SK-N-SH (cell line): ENCODE data around the gene NKX2-3. TPM values are rescaled to one million over a fixed set of nuclear protein-coding genes. Genes with fewer than 3 reads are reported as not detected.

ENCODE experiments used
- CTCF ChIA-PET: fragments of 300-600, 350-600 bp; formaldehyde crosslinking; extraction: SDS; loops from one replicate; lab custom pipeline; 2021; lab: Yijun Ruan, JAX
- POLR2A ChIA-PET: fragments of 350-600 bp; sonication (Branson Sonifier 250); formaldehyde crosslinking; extraction: SDS; loops from one replicate; lab custom pipeline; 2020; ENCODE audit warnings: antibody characterized with exemption, inconsistent platforms; lab: Yijun Ruan, JAX
- DNase-seq: peaks from one replicate; pipeline ENCODE4 v3.0.0; 2012
- H2AFZ ChIP-seq: fragments of 200-600 bp; sonication (generic); 2 replicates; pipeline ENCODE4 v1.8.1; 2016; ENCODE audit warnings: antibody characterized with exemption, mild to moderate bottlenecking, low read depth
- H3F3A ChIP-seq: fragments of 200-600 bp; sonication (generic); replicated peaks from 2 replicates; pipeline ENCODE3; 2016; ENCODE audit warnings: antibody characterized with exemption, mild to moderate bottlenecking; ENCODE audit not compliant: insufficient read depth
- H3K27ac ChIP-seq, 2 experiments: fragments of 200-500 bp in 1 of 2; fragments of 200-600 bp in 1 of 2; sonication (Bioruptor generic) in 1 of 2; sonication (generic), shearing (Covaris generic) in 1 of 2; 2 replicates each; pipeline versions ENCODE4 v1.5.1 to v1.6.1; 2014 to 2016; ENCODE audit warnings: low read depth in 2 of 2, inconsistent platforms in 1 of 2, low read length in 1 of 2, mild to moderate bottlenecking in 1 of 2, mixed read lengths in 1 of 2
- H3K27me3 ChIP-seq: fragments of 200-600 bp; sonication (generic), shearing (Covaris generic); 2 replicates; pipeline ENCODE4 v1.6.1; 2016; ENCODE audit warnings: mixed run types; ENCODE audit not compliant: insufficient read depth
- H3K36me3 ChIP-seq, 2 experiments: fragments of 200-500 bp in 1 of 2; fragments of 200-600 bp in 1 of 2; sonication (Bioruptor generic) in 1 of 2; sonication (generic) in 1 of 2; replicated peaks in 1 of 2; 2 replicates each; pipeline versions ENCODE3 to v1.5.1; 2014 to 2016; ENCODE audit warnings: low read length in 1 of 2, mild to moderate bottlenecking in 1 of 2; ENCODE audit not compliant: insufficient read depth in 2 of 2, control insufficient read depth in 1 of 2
- H3K4me1 ChIP-seq, 2 experiments: fragments of 200-500 bp in 1 of 2; fragments of 200-600 bp in 1 of 2; sonication (Bioruptor generic) in 1 of 2; sonication (generic), shearing (Covaris generic) in 1 of 2; 2 replicates each; pipeline versions ENCODE4 v1.5.1 to v1.6.1; 2014 to 2016; ENCODE audit warnings: low read depth in 1 of 2, low read length in 1 of 2, mixed run types in 1 of 2; ENCODE audit not compliant: insufficient read depth in 2 of 2, control insufficient read depth in 1 of 2
- H3K4me2 ChIP-seq: fragments of 200-600 bp; sonication (generic), shearing (Covaris generic); 2 replicates; pipeline ENCODE4 v1.6.1; 2017; ENCODE audit warnings: mixed run types
- H3K4me3 ChIP-seq, 2 experiments: fragments of 200-500 bp in 1 of 2; fragments of 200-600 bp in 1 of 2; sonication (Bioruptor generic) in 1 of 2; sonication (generic), shearing (Covaris generic) in 1 of 2; 2 replicates each; pipeline versions ENCODE4 v1.5.1 to v1.8.1; 2014 to 2016; ENCODE audit warnings: low read depth in 2 of 2, inconsistent platforms in 1 of 2, low read length in 1 of 2, mild to moderate bottlenecking in 1 of 2, mixed read lengths in 1 of 2, moderate library complexity in 1 of 2
- H3K79me2 ChIP-seq: fragments of 200-600 bp; sonication (generic); 2 replicates; pipeline ENCODE4 v1.8.1; 2017; ENCODE audit warnings: mild to moderate bottlenecking; ENCODE audit not compliant: insufficient read depth
- H3K9ac ChIP-seq: fragments of 200-600 bp; sonication (generic); 2 replicates; pipeline ENCODE4 v1.6.1; 2017; ENCODE audit warnings: mixed run types
- H3K9me2 ChIP-seq: fragments of 200-600 bp; sonication (generic); 2 replicates; pipeline ENCODE4 v1.6.1; 2017; ENCODE audit warnings: mixed run types
- H3K9me3 ChIP-seq: fragments of 200-600 bp; sonication (generic); 2 replicates; pipeline ENCODE4 v1.6.1; 2017; ENCODE audit warnings: mixed run types, mild to moderate bottlenecking, moderate library complexity
- H4K20me1 ChIP-seq: fragments of 200-600 bp; sonication (generic); 2 replicates; pipeline ENCODE4 v1.6.1; 2017; ENCODE audit warnings: mild to moderate bottlenecking, mixed run types; ENCODE audit not compliant: insufficient read depth
- CHD2 ChIP-seq: fragments of 150-350 bp; IDR thresholded peaks from 2 replicates; pipeline ENCODE4 v1.6.1; 2018; ENCODE audit warnings: low read length; ENCODE audit not compliant: partially characterized antibody
- CTCF ChIP-seq: fragments of 200-600 bp; sonication (generic); IDR thresholded peaks from 2 replicates; pipeline ENCODE4 v1.6.1; 2017; ENCODE audit warnings: antibody characterized with exemption, mild to moderate bottlenecking, moderate library complexity
- FOXJ3 ChIP-seq: sonication (generic); formaldehyde crosslinking; IDR thresholded peaks from 2 replicates; pipeline ENCODE4 v1.5.1; 2020; ENCODE audit warnings: mild to moderate bottlenecking, missing genetic modification reagents
- MAX ChIP-seq: IDR thresholded peaks from 2 replicates; pipeline ENCODE4 v1.4.0; 2012; ENCODE audit warnings: low read depth
- MEF2A ChIP-seq: IDR thresholded peaks from 2 replicates; pipeline ENCODE4 v1.4.0; 2012; ENCODE audit warnings: low read depth, borderline replicate concordance
- NRF1 ChIP-seq: IDR thresholded peaks from 2 replicates; pipeline ENCODE4 v1.6.1; 2012; ENCODE audit warnings: low read depth, mild to moderate bottlenecking, low read length
- RAD21 ChIP-seq: IDR thresholded peaks from 2 replicates; pipeline ENCODE4 v1.6.1; 2012; ENCODE audit warnings: mild to moderate bottlenecking, low read length
- RCOR1 ChIP-seq: fragments of 150-350 bp; IDR thresholded peaks from 2 replicates; pipeline ENCODE4 v1.6.1; 2017; ENCODE audit warnings: antibody characterized with exemption, low read length
- RFX5 ChIP-seq: IDR thresholded peaks from 2 replicates; pipeline ENCODE4 v1.6.1; 2012; ENCODE audit warnings: mild to moderate bottlenecking, improper control_type of control experiment, low read length
- SIN3A ChIP-seq: IDR thresholded peaks from 2 replicates; pipeline ENCODE4 v1.6.1; 2012; ENCODE audit warnings: low read depth, mild to moderate bottlenecking, low read length, moderate library complexity, borderline replicate concordance
- TAF1 ChIP-seq: IDR thresholded peaks from 2 replicates; pipeline ENCODE4 v1.6.1; 2012; ENCODE audit warnings: low read depth, mild to moderate bottlenecking, low read length, moderate library complexity, borderline replicate concordance
- TCF12 ChIP-seq: IDR thresholded peaks from 2 replicates; pipeline ENCODE4 v1.4.0; 2012
- TEAD4 ChIP-seq: IDR thresholded peaks from 2 replicates; pipeline ENCODE4 v1.4.0; 2012; ENCODE audit warnings: mild to moderate bottlenecking, borderline replicate concordance; ENCODE audit not compliant: insufficient read depth
- USF1 ChIP-seq: IDR thresholded peaks from 2 replicates; pipeline ENCODE4 v1.4.0; 2012; ENCODE audit warnings: low read depth, borderline replicate concordance
- USF2 ChIP-seq: fragments of 150-350 bp; IDR thresholded peaks from 2 replicates; pipeline ENCODE4 v1.6.1; 2017; ENCODE audit warnings: antibody characterized with exemption, low read length, low read depth, borderline replicate concordance
- YY1 ChIP-seq: IDR thresholded peaks from 2 replicates; pipeline ENCODE4 v1.4.0; 2012; ENCODE audit warnings: low read depth, mild to moderate bottlenecking
- ZBTB33 ChIP-seq: IDR thresholded peaks from 2 replicates; pipeline ENCODE4 v1.4.0; 2012; ENCODE audit warnings: low read depth, borderline replicate concordance
- WGBS: methylation state at CpG from one replicate; pipeline ENCODE4 v1.1.6; 2017; ENCODE audit warnings: low lambda C conversion rate; 5-methylcytosine and 5-hydroxymethylcytosine counted together
- polyA plus RNA-seq, 3 experiments: library from polyadenylated mRNA; depleted of rRNA; stranded (reverse); fragments of >200 nt; gene quantifications; 2 replicates each; pipeline ENCODE4 v1.2.3, GENCODE V29; 2012

NKX2-3 gene
- polyA plus RNA-seq, 1 of the 3 experiments (the other 2 are of a cell fraction) = not detected

- no peak overlapping the region for H3K4me3 ChIP-seq
- H3K9ac ChIP-seq = no peak overlapping the region
- peaks cover 0 to 6% of the 10 kb centered on the region in 2 experiments; a peak in 1 of 4 replicates for H3K4me1 ChIP-seq
- H4K20me1 ChIP-seq = no peaks in the 10 kb centered on the region
- DNase-seq = peak; percentile 35
- WGBS = 0% methylated on average over 2 of the region's 2 CpGs
- no peak for TF ChIP-seq TCF12
- no peak for TF ChIP-seq MAX
- TF ChIP-seq CTCF = peak; percentile 44
- TF ChIP-seq SIN3A = no peak
- no peak for TF ChIP-seq ZBTB33
- no peak for TF ChIP-seq YY1
- peak; percentile 36 for TF ChIP-seq RAD21
- TF ChIP-seq NRF1 = no peak
- H3K9me2 ChIP-seq = no peaks in the 10 kb centered on the region
- H3K27me3 ChIP-seq = peaks cover 80% of the 10 kb centered on the region; the same call in 1 of the 2 replicates
- ChIA-PET CTCF (interaction anchor here (1.4 to 2.8 kb wide), 5 partner anchors 11 to 156 kb away, joined by 3 to 17 read pairs (median 7); partner anchors contain the start of gene SLC25A28), POLR2A (interaction anchor here (0.6 kb wide), 1 partner anchor 18 kb away, joined by 7 read pairs; no protein-coding TSS in a partner anchor)
- H3K9me3 ChIP-seq = no peaks in the 10 kb centered on the region
- H3K4me2 ChIP-seq = no peak overlapping the region
- no peaks in the 10 kb centered on the region for H3K79me2 ChIP-seq
- H2AFZ ChIP-seq = no peak overlapping the region
- H3K27ac ChIP-seq = no peak overlapping the region
- no peaks in the 10 kb centered on the region for H3K36me3 ChIP-seq
- no peaks in the 10 kb centered on the region for H3F3A ChIP-seq
Observed at GRCh38 chr10:99548041-99548530, 15.3 kb downstream of the NKX2-3 start.

- no peak overlapping the region for H3K4me3 ChIP-seq
- TF ChIP-seq CHD2 (no peak), FOXJ3 (CRISPR knock-in tag) (no peak), MEF2A (no peak), CTCF (no peak), TEAD4 (no peak), YY1 (no peak), USF2 (no peak), USF1 (no peak), TAF1 (no peak), RFX5 (no peak), RCOR1 (no peak)
- TF ChIP-seq, all 33 proteins: peak for 0
- Histone ChIP-seq H3K36me3 (no peaks in the 10 kb centered on the region), H3K4me1 (peaks cover 0 to 6% of the 10 kb centered on the region in 2 experiments; a peak in 1 of 4 replicates), H2AFZ (no peak overlapping the region), H3K27ac (no peak overlapping the region), H3K4me2 (no peak overlapping the region), H3K9me3 (no peaks in the 10 kb centered on the region), H3K79me2 (no peaks in the 10 kb centered on the region), H4K20me1 (no peaks in the 10 kb centered on the region), H3K9ac (no peak overlapping the region), H3K27me3 (peaks cover 84% of the 10 kb centered on the region), H3K9me2 (no peaks in the 10 kb centered on the region), H3F3A (no peaks in the 10 kb centered on the region)
- 15% methylated on average over 5 of the region's 5 CpGs for WGBS
- DNase-seq = peak; percentile 32
- ChIA-PET POLR2A (no interaction called here), CTCF (interaction anchor here (1.2 to 1.6 kb wide), 3 partner anchors 10 to 60 kb away, joined by 3 to 10 read pairs (median 4); no protein-coding TSS in a partner anchor)
Observed at GRCh38 chr10:99551158-99551557, 18.4 kb downstream of the NKX2-3 start.
